Mesangial cell (primary cell): ENCODE data around the gene HSPBP1. TPM values are rescaled to one million over a fixed set of nuclear protein-coding genes. Genes with fewer than 3 reads are reported as not detected.

Source experiments
- total RNA-seq: library from RNA; depleted of rRNA; stranded (reverse); fragments of >200 nt; gene quantifications from 2 replicates; pipeline ENCODE4 v1.2.3, GENCODE V29; 2015

HSPBP1 gene
- total RNA-seq = 45.9 and 63.2 TPM in 2 replicates

GRCh38 chr19:55279770-55280643 lies at the start of gene HSPBP1:
TSS of gene HSPBP1 (minus strand) at chr19:55280110. CDS start at chr19:55279608, 502 bp downstream.

DNA sequence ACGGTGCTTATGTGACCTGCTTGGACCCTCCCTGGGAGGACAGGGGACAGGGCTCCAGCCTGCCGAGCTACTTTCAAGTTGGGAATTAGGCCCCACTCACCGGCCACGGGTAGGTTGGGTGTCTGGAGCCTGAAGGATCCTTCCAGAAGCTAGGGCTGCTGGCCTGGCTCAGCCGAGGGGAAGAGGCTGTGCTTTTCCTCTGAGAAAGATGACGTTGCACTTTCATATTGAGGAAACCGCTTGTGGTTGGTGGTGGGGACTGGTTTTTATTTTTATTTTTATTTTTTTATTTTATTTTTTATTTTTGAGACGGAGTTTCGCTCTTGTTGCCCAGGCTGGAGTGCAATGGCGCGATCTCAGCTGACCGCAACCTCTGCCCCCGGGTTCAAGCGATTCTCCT lies 45.3 kb upstream of the HSPBP1 start, which contains the start of gene TMEM150B:
Gene TMEM150B, minus strand, starts transcription at position 170 of the 400 bp plus-strand sequence. CDS start 4,305 bp downstream, outside the sequence.

GRCh38 chr19:55283548-55284377 lies 3.9 kb upstream of the HSPBP1 start, which contains the start of gene BRSK1:
TSS of gene BRSK1 (plus strand) at chr19:55283997. CDS start at chr19:55284443, 446 bp downstream.

GRCh38 chr19:55258828-55259539 lies 20.9 kb downstream of the HSPBP1 start, which contains the start of gene PPP6R1:
TSS of gene PPP6R1 (minus strand) at chr19:55259017. CDS start at chr19:55247103, 11,914 bp downstream.

DNA sequence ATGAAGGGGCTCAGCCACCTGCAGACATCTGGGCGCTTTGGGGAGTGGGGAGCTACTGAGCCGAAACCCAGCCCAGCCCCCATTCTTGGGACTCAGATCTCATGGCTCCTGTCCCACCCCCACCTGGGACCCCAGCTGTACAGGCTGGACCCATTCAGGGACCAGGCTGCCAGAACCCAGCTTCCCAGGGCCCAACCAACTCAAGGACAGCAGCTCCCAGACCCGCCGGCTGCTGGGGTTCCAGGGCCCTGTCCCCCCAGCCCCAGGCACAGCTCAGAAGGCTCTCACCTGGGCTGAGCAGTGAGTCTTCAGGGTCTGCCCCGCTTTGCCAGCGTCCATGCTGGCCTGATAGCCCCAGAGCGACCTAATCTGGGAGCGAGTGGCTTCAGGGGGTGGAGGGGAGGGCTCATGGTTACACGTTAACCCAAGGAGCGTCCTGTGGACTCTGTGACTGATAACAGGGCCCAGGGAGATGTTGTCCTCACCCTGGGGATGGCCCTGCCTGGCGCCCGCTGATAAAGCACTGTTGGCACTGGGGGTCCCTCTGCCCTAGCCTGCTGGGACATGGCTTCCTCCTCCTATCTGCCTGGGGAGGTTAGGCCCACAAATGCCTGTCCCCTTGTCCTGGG lies 51.4 kb downstream of the HSPBP1 start, which contains the start of gene TMEM86B:
Gene TMEM86B, minus strand, starts transcription at position 361 of the 629 bp plus-strand sequence. Its CDS starts 22 bp downstream, at position 339.

Other genes starting within 250 kb of the HSPBP1 start
- gene GP6, start 241.8 kb downstream of the HSPBP1 start, total RNA-seq = 0.13 TPM in 1 of 2 replicates, not detected in the other
- 7.7 and 16.2 TPM in 2 replicates for gene RDH13, start 217.0 kb downstream of the HSPBP1 start, total RNA-seq
- 6.0 and 30.7 TPM in 2 replicates for gene EPS8L1, start 204.2 kb downstream of the HSPBP1 start, total RNA-seq
- 65.5 and 69.6 TPM in 2 replicates for gene PPP1R12C, start 162.5 kb downstream of the HSPBP1 start, total RNA-seq
- gene TNNT1, start 130.9 kb downstream of the HSPBP1 start, total RNA-seq = 0.65 and 5.2 TPM in 2 replicates
- gene TNNI3, start 122.4 kb downstream of the HSPBP1 start, total RNA-seq = 1.9 TPM in 1 of 2 replicates, not detected in the other
- 0.65 and 6.7 TPM in 2 replicates for gene DNAAF3, start 113.5 kb downstream of the HSPBP1 start, total RNA-seq
- 0.38 TPM in 1 of 2 replicates, not detected in the other for gene SYT5, start 99.8 kb downstream of the HSPBP1 start, total RNA-seq
- 0.81 and 3.7 TPM in 2 replicates for gene PTPRH, start 70.6 kb downstream of the HSPBP1 start, total RNA-seq
- 2.4 TPM in 2 replicates for gene TMEM86B, start 51.3 kb downstream of the HSPBP1 start, total RNA-seq
- 56.5 and 70.4 TPM in 2 replicates for gene PPP6R1, start 21.1 kb downstream of the HSPBP1 start, total RNA-seq
- 5.7 and 7.8 TPM in 2 replicates for gene BRSK1, start 3.9 kb upstream of the HSPBP1 start, total RNA-seq
- not detected in 2 replicates for gene TMEM150B, start 45.2 kb upstream of the HSPBP1 start, total RNA-seq
- gene KMT5C, start 59.8 kb upstream of the HSPBP1 start, total RNA-seq = 9.9 and 14.8 TPM in 2 replicates
- gene COX6B2, start 74.6 kb upstream of the HSPBP1 start, total RNA-seq = 1.0 TPM in 1 of 2 replicates, not detected in the other
- gene GARIN5B, start 83.2 kb upstream of the HSPBP1 start, total RNA-seq = 0.13 TPM in 1 of 2 replicates, not detected in the other
- gene IL11, start 90.4 kb upstream of the HSPBP1 start, total RNA-seq = 3.3 and 25.3 TPM in 2 replicates
- gene TMEM190, start 96.7 kb upstream of the HSPBP1 start, total RNA-seq = 1.8 TPM in 1 of 2 replicates, not detected in the other
- 1.5 and 3.3 TPM in 2 replicates for gene TMEM238, start 104.2 kb upstream of the HSPBP1 start, total RNA-seq
- 446 and 474 TPM in 2 replicates for gene RPL28, start 105.8 kb upstream of the HSPBP1 start, total RNA-seq
- gene UBE2S, start 127.7 kb upstream of the HSPBP1 start, total RNA-seq = 61.7 and 400 TPM in 2 replicates
- under 0.01 TPM in 1 of 2 replicates, not detected in the other for gene SHISA7, start 163.2 kb upstream of the HSPBP1 start, total RNA-seq
- 102 and 133 TPM in 2 replicates for gene ISOC2, start 181.5 kb upstream of the HSPBP1 start, total RNA-seq
- gene C19orf85, start 184.6 kb upstream of the HSPBP1 start, total RNA-seq = not detected in 2 replicates
- 8.8 and 19.0 TPM in 2 replicates for gene ZNF628, start 196.5 kb upstream of the HSPBP1 start, total RNA-seq
- 27.2 and 76.3 TPM in 2 replicates for gene NAT14, start 205.1 kb upstream of the HSPBP1 start, total RNA-seq
- 0.81 and 34.0 TPM in 2 replicates for gene SSC5D, start 208.3 kb upstream of the HSPBP1 start, total RNA-seq